ENCODE data around the gene DNAI1.

DNA sequence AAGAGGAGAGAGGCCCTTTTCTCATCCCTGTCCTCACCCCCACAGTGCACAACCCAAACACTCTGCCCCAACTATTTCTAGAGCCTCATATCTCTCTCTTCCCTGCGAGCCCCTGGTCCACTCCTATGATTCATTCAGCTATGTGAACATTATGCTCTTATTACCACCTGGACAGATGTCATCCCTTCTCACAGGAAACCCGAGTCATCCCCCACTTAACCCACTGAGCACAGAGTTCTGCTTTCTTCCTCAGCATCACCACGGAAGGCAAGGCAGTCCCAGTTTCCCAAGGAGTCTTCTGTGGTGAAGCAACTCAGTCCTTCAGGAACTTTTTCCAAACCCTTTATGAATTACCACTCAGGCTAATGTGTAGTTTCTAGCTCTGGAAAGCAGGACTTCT lies 1.3 kb downstream of the DNAI1 start:
- TF ChIP-seq GATA2 (IDR thresholded peaks at IDR 0.05; ENCODE audit: low read depth, low read length) (no peak), GATA3 (IDR thresholded peaks at IDR 0.05; ENCODE audit: low read depth, low read length) (no peak)
